NOMO-1 (cell line): ENCODE measurements around the gene AKAP9.
"Not testable (repeated sequence)": the region's sequence is repeated elsewhere in the genome, so short reads cannot be mapped to it uniquely, and the experiment has no call there.

Source experiments
- DNase-seq, 2 experiments: peaks; one replicate each; lab custom pipeline; 2025; ENCODE audit not compliant: unreplicated experiment in 2 of 2; lab: John Stamatoyannopoulos, UW

AKAP9 gene

DNA sequence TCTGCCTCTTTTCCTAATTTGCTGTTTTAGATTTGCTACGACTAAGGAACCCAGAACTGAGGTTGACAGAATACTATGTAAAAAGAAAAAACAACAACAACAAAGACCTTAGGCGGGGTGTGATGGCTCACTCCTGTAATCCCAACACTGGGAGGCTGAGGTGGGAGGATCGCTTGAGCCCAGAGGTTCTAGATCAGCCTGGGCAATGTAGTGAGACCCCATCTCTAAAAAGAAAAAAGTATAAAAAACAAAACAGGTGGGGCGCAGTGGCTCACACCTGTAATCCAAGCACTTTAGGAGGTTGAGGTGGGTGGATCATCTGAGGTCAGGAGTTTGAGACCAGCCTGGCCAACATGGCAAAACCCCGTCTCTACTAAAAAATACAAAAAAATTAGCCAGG, 4.3 kb downstream of the AKAP9 start:
- DNase-seq, result not testable (repeated sequence)

DNA sequence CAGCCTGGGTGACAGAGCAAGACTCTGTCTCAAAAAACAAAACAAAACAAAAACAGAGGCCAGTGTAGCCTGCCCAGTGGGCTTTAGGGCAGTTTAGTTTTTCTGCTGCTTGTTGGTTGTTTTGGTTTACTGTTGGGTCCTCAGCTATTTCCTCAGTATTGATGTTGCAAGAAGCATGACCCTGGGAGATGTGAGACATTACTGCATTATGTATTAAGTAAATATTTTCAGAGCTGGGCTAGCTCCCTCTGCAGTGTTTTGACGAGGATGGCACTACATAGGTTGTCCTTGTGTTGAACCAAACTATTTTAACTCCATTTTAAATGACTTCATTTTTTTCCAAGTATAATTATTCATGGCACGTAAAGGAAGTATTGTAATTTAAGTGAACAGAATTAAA, 4.8 kb downstream of the AKAP9 start:
- DNase-seq, result peak; percentile 42 to 85

DNA sequence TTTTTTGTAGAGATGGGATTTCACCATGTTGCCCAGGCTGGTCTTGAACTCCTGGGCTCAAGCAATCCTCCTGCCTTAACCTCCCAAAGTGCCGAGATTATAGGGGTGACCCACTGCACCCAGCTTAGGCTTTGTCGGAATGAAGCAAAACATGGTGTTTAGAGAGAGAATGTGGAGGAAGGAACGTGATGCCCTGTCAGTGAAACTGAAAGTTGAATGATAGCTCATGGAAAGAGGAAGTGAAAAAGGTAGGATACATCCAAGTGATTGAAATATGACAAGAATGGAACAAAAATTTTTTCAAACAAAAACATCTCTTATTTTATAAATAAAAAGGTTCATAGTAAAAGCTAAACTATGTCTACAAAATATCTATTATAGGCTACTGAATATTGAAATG, 5.9 kb downstream of the AKAP9 start:
- DNase-seq, result peak; percentile 60 to 97

DNA sequence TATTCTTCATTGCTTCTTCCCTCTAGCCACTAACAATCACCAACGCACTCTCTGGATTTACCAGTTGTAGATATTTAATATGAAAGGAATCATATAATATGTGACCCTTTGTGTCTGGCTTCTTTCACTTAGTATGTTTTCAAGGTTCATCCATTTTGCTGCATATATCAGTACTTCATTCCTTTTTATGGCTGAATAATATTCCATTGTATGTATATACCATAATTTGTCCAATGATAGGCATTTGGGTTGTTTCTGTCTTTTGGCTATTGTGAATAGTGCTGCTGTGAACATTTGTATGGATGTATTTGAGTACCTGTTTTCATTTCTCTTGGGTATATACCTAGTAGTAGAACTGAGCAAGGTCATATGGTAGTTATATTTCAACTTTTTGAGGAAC, 7.3 kb downstream of the AKAP9 start:
- DNase-seq, result no peak

DNA sequence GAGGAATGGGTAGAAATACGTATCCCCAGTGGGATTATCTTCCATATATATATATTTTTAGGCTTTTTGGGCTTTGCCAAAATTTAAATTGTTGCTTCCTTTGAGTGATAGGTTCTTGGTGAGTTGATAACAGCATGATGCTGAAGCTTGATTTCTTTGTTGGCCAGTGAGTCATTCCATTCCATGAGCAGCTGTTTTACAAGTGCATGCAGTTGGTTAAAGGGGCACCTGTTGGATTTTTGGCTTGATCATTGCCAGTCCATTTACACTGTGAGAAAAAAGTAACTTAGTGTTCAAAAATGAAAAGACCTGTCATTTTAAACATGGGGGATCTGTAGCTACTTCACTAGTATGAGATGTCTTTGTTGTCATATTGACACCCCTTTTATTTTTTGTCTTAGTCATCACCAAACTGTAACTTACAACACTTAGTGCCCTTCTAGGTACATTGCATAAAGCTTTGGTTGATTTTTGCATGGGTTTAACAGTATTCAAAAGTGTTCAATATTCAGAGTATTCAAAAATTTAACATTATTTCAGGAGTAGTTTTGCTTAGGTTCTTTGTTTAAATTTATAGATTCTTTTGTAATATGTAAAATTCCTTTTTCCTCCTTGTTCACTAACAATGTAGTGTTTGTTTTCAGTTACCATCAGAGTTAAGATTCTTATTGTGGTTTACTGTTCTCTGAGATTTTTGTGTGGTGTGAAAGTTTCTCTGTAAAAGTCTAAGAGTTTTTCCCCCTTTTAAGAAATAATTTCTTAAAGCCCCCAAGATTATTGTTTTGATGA, 8.8 kb downstream of the AKAP9 start:
- DNase-seq, result no peak

DNA sequence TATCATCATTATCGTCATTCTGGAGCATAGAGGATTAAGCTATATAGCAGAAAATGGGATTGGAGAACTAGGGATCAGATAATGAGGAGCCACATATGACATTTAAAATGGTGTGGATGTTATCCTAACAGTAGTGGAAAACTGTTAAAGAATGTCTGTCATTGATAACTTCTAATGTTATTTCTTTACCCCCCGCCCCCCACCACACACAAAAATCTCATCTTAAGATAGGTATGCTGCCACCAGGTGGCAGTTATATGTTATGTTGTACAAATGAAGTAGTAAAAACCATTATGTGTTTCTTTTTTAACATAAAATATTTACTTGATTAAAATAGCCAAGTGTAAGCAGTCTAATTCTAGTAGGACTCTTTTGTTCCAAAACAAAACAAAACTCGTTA, 13.0 kb downstream of the AKAP9 start:
- DNase-seq, result peak in 1 of 2 experiments; percentile 28

DNA sequence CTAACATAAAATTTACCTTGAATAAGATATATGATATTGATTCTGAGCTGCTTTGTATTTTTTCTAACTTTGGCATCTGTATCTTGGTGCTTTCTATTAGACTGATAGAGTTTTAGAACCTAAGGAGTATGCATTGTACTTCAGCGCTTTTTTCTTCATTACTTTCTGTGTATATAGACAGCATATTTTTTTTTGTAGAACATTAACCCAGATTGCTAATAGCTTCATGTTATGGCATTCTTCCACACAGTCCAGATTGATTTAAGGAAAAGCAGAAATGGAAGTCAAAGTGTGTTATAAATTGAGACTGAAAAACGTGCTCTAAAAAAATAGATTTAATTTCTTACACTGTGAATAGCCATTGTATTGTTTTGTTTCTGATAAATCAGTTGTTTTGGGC, 15.8 kb downstream of the AKAP9 start:
- not testable (repeated sequence) for DNase-seq

DNA sequence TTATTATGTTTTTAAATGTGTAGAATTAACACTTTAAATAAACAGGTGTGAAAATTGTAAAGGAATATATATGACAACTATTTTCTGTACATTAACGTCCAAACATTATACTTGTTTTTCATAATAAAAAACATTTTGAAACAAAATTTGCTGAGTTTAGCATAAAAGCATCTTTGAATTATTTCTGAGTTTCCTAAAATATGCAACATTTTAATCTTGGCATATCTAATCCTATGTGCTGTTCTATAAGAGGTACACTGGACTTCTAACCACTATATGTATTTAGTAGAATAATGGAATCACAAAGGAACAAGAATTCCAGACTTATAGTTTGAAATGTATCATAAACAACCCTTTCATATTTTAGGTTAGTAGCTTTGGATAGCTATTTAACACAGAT, 16.6 kb downstream of the AKAP9 start:
- DNase-seq, result no peak

DNA sequence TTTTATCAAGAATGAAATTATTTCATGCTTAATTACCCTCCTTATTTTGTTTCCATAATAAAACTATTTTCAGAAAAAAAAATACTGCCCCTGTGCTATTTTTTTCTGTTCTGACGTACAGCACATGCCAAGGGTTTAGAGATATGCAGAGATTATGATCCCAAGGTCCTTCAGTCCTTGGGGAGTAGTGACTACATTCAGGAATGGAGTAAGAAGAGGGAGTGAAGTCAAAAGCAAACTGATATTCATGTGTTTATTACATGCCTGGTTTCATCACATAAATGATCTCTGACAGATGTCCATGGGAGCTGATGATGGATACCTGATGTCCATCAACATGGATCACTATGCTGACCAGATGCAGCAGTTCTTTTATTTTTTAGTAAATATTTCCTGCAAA, 17.2 kb downstream of the AKAP9 start:
- no peak for DNase-seq

DNA sequence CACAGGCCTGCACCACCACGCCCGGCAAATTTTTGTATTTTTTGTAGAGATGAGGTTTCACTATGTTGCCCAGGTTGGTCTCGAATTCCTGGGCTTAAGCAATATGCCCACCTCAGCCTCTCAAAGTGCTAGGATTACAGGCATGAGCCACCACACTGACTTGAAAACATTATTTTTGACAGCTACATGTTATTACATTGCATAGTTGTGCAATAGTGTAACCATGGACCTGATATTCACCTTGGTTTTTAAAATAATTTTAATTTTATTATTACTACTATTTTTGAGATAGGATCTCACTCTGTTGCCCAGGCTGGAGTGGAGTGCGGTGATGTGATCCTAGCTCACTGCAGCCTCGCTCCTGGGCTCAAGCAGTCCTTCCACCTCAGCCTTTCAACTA, 18.4 kb downstream of the AKAP9 start:
- no peak for DNase-seq

DNA sequence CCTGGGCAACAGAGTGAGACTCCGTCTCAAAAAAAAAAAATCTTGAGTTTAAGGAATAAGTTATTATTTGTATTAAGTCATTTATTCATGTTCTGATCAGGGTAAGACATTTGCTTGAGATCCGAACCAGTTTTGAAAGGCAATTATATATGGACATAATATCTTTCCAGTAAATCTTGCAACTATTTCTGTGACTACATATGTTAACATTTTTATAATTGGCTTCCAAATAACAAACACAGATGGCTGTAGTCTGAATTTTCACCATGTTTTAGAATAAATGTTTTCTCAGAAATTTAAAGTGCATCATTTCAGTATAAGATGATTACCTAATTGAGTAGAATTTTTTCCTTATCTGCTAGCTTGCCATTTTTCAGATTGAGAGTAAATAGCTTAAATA, 21.2 kb downstream of the AKAP9 start:
- no peak for DNase-seq

DNA sequence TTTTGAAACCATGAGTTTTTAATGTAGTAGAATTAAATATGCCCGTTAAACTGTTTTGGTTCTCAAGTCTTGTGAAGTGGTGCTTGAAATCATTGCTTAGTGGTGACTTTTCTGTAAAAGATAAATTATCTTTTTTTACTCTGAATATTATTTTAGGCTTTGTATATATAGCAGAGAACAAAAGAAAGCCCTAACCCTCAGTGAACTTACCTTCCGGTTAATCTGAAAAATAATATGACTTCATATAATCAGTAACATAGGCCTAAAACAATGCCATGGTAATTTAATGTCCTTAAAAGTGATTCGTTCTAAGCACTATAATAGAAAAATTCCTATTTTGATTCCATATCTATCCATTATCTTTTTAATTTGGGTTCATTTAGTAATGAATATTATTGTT, 21.8 kb downstream of the AKAP9 start:
- DNase-seq, result no peak

DNA sequence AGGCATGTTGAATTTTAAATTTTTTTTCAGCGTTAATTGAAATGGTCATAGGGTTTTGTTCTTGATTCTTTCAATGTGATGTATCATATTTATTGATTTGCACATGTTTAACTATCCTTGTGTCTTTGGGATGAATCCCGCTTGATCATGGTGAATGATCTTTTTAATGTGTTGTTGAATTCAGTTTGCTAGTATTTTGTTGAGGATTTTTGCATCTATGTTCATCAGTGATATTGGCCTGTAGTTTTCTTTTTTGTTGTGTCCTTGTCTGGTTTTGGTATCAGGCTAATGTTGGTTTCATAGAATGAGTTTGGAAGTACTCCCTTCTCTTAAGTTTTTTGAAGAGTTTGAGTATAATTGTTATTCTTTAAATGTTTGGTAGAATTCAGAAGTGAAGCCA, 26.9 kb downstream of the AKAP9 start:
- not testable (repeated sequence) for DNase-seq

DNA sequence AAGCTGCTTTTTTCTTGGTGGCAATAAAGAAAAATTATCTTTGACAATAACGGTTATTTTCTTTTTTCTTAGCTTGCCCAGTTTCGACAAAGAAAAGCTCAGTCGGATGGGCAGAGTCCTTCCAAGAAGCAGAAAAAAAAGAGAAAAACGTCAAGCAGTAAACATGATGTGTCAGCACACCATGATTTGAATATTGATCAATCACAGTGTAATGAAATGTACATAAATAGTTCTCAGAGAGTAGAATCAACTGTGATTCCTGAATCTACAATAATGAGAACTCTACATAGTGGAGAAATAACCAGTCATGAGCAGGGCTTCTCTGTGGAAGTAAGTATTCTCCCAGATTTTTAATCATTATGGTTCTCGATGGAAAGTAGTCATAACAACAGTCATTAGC, 33.0 kb downstream of the AKAP9 start:
- DNase-seq, result no peak

DNA sequence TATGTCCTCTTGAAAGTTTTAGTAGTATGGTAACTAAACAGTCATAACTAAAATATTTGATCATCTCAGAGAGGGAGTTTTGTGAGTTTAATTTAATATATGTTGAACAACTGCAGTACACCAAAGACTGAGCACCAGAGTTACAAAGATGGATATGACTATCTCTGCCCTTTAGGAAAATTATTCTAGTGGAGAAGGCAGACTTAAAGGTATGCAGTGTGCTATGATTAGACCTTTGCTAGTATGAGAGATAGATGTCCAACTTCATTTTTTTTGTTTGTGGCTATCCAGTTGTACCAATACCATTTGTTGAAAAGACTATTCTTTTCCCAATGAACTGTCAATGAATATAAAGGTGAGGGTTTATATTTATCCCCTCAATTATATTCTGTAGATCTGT, 33.4 kb downstream of the AKAP9 start:
- no peak for DNase-seq

DNA sequence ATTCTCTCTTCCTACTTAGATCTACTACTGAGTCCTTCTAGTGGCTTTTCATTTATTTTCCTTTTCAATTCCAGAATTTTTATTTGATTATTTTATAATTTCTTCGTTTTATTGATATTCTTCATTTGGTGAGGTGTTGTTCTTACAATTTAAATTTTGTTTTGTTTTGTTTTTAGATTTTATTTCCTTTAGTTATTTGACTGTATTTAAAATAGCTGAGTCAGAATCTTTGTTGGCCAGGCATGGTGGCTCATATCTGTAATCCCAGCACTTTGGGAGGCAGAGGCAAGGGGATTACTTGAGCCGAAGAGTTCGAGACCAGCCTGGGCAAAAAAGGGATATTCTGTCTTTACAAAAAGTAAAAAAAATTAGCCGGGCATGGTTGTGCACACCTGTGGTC, 36.1 kb downstream of the AKAP9 start:
- no peak for DNase-seq

DNA sequence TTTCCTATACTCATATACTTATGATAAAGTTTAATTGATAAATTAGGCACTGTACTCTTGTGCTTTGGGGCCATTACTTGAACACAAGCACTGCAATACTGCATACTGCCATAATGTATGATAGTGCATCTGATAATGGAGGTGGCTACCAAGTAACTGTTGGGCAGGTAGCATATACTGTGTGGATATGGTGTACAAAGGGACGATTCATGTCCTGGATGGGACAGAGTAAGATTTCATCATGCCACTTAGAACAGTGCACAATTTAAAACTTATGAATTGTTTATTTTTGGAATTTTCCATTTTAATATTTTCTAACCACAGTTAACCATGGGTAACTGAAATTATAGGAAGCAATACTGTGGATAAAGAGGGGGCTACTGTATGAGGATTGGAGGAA, 38.9 kb downstream of the AKAP9 start:
- no peak for DNase-seq

DNA sequence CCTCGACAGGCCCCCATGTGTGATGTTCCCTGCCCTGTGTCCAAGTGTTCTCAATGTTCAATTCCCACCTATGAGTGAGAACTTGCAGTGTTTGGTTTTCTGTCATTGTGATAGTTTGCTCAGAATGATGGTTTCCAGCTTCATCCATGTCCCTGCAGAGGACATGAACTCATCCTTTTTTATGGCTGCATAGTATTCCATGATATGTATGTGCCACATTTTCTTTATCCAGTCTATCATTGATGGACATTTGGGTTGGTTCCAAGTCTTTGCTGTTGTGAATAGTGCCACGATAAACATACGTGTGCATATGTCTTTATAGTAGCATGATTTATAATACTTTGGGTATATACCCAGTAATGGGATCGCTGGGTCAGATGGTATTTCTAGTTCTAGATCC, 41.7 kb downstream of the AKAP9 start:
- DNase-seq, result not testable (repeated sequence)

DNA sequence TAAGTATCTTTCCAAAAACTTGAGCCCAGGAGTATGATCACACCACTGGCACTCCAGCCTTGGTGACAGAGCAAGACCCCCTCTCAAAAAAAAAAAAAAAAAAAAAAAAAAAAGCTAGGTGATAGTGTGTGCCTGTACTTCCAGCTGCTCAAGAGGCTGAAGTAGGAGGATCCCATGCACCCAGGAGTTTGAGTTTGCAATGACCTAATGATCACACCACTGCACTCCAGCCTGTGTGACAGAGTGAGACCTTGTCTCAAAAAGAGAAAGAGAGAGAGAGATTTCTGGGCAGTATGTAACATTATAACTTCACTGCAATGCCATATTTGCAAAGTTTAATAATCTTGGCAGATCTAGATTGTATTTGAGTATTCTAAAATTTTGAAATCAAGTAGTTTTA, 47.6 kb downstream of the AKAP9 start:
- no peak for DNase-seq

DNA sequence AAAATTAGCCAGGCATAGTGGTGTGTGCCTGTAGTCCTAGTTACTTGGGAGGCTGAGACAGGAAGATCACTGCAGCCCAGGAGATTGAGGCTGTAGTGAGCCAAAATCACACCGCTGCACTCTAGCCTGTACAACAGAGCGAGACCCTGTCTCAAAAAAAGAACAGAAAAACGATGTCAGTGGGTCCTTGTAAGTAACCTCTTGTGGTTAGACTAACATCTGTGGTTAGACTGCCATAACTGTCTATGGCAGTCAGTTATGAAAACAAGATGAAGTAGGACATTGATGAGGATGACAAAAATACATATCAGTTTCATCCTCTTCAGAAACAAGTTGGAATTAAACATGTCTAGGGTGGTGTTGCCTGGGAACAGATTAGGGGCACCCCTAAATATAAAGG, 53.3 kb downstream of the AKAP9 start:
- DNase-seq, result no peak

DNA sequence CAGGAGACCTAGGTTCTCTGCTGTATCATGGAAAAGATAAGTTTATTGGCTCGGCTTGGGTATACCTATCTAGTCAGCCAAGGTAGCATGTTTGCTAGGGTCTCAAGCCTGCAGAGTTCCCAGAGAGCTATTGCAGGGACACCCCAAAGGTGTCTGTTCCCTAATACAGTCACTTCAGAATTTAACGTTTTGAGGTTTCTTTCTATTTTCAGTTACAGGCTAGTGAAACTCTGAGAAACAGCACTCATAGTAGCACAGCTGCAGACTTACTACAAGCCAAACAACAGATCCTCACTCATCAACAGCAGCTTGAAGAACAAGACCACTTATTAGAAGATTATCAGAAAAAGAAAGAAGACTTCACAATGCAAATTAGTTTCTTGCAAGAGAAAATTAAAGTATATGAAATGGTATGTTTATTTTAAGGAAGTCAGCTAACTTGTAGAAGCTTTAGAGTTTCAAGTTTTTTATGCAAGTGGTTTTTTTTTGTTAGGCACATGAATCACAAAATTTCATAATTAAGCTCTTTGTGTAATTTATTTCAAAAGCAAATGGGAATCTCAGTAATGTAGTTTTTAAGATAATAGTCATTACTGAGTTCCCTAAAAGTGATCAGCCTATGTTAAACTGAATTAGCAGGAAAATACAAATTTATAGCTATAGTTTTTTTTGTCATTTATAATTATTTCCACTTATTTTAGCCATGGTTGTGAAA, 54.9 kb downstream of the AKAP9 start:
- peak in 1 of 2 experiments; percentile 70 for DNase-seq
